ENCODE results near the gene TEX36.
"Not testable (repeated sequence)": the region's sequence is repeated elsewhere in the genome, so short reads cannot be mapped to it uniquely, and the experiment has no call there.

TEX36 gene

GRCh38 chr10:125683063-125683462 is at the start of gene TEX36:
Gene TEX36, minus strand, starts transcription at chr10:125683163. Its CDS starts 174 bp downstream, at chr10:125682989.
- DNase-seq, result no peak

GRCh38 chr10:125727436-125727835 is 44.5 kb upstream of the TEX36 start:
- in situ Hi-C loops (cut with HindIII; ENCODE audit: low pct_ligation_motif_present, low pct_unique_long_range_greater_than_20kb, low sequenced_read_pairs), result no loop called here
- no peak for DNase-seq

More at GRCh38 chr10:125683063-125683462, at the start of gene TEX36:
- in situ Hi-C loops (cut with HindIII; ENCODE audit: low pct_ligation_motif_present, low pct_unique_long_range_greater_than_20kb, low sequenced_read_pairs), result no loop called here

- DNase-seq, result no peak
- in situ Hi-C loops (cut with HindIII; ENCODE audit: low pct_ligation_motif_present, low pct_unique_long_range_greater_than_20kb, low sequenced_read_pairs), result no loop called here
Observed at GRCh38 chr10:125726914-125727313, 44.0 kb upstream of the TEX36 start.

- in situ Hi-C loops (cut with HindIII; ENCODE audit: low pct_ligation_motif_present, low pct_unique_long_range_greater_than_20kb, low sequenced_read_pairs), result no loop called here
- no peak for DNase-seq
Observed at GRCh38 chr10:125722811-125723210, 39.8 kb upstream of the TEX36 start.

- no peak for DNase-seq
Observed at GRCh38 chr10:125721035-125721434, 38.1 kb upstream of the TEX36 start.

GRCh38 chr10:125720002-125720382 is 37.0 kb upstream of the TEX36 start:
- in situ Hi-C loops (cut with HindIII; ENCODE audit: low pct_ligation_motif_present, low pct_unique_long_range_greater_than_20kb, low sequenced_read_pairs), result no loop called here
- no peak for DNase-seq

More at GRCh38 chr10:125721035-125721434, 38.1 kb upstream of the TEX36 start:
- in situ Hi-C loops (cut with HindIII; ENCODE audit: low pct_ligation_motif_present, low pct_unique_long_range_greater_than_20kb, low sequenced_read_pairs), result no loop called here

- in situ Hi-C loops (cut with HindIII; ENCODE audit: low pct_ligation_motif_present, low pct_unique_long_range_greater_than_20kb, low sequenced_read_pairs), result no loop called here
- DNase-seq, result peak; percentile 99
Observed at GRCh38 chr10:125719173-125720001, 36.4 kb upstream of the TEX36 start, which contains the start of gene EDRF1. Gene EDRF1, plus strand, starts transcription at chr10:125719709. Its CDS starts 99 bp downstream, at chr10:125719808.

GRCh38 chr10:125714728-125715127 is 31.8 kb upstream of the TEX36 start:
- DNase-seq; in situ Hi-C loops (cut with HindIII; ENCODE audit: low pct_ligation_motif_present, low pct_unique_long_range_greater_than_20kb, low sequenced_read_pairs): not testable (repeated sequence)

- in situ Hi-C loops (cut with HindIII; ENCODE audit: low pct_ligation_motif_present, low pct_unique_long_range_greater_than_20kb, low sequenced_read_pairs), result no loop called here
Observed at GRCh38 chr10:125711110-125711750, 28.3 kb upstream of the TEX36 start.

GRCh38 chr10:125709553-125710474 is 26.9 kb upstream of the TEX36 start:
- DNase-seq, result no peak
- in situ Hi-C loops (cut with HindIII; ENCODE audit: low pct_ligation_motif_present, low pct_unique_long_range_greater_than_20kb, low sequenced_read_pairs), result no loop called here

More at GRCh38 chr10:125711110-125711750, 28.3 kb upstream of the TEX36 start:
- DNase-seq, result no peak

- DNase-seq, result no peak
- in situ Hi-C loops (cut with HindIII; ENCODE audit: low pct_ligation_motif_present, low pct_unique_long_range_greater_than_20kb, low sequenced_read_pairs), result no loop called here
Observed at GRCh38 chr10:125708971-125709503, 26.1 kb upstream of the TEX36 start.

GRCh38 chr10:125707541-125708468 is 24.8 kb upstream of the TEX36 start:
- peak; percentile 77 for DNase-seq
- in situ Hi-C loops (cut with HindIII; ENCODE audit: low pct_ligation_motif_present, low pct_unique_long_range_greater_than_20kb, low sequenced_read_pairs), result no loop called here

- DNase-seq, result no peak
- in situ Hi-C loops (cut with HindIII; ENCODE audit: low pct_ligation_motif_present, low pct_unique_long_range_greater_than_20kb, low sequenced_read_pairs), result no loop called here
Observed at GRCh38 chr10:125700355-125700911, 17.5 kb upstream of the TEX36 start.

- no peak for DNase-seq
- in situ Hi-C loops (cut with HindIII; ENCODE audit: low pct_ligation_motif_present, low pct_unique_long_range_greater_than_20kb, low sequenced_read_pairs), result no loop called here
Observed at GRCh38 chr10:125699562-125700143, 16.7 kb upstream of the TEX36 start.

- in situ Hi-C loops (cut with HindIII; ENCODE audit: low pct_ligation_motif_present, low pct_unique_long_range_greater_than_20kb, low sequenced_read_pairs), result no loop called here
- DNase-seq, result no peak
Observed at GRCh38 chr10:125698481-125698998, 15.6 kb upstream of the TEX36 start.

GRCh38 chr10:125696884-125697283 is 13.9 kb upstream of the TEX36 start:
- DNase-seq; in situ Hi-C loops (cut with HindIII; ENCODE audit: low pct_ligation_motif_present, low pct_unique_long_range_greater_than_20kb, low sequenced_read_pairs): not testable (repeated sequence)

GRCh38 chr10:125694883-125695282 is 11.9 kb upstream of the TEX36 start:
- in situ Hi-C loops (cut with HindIII; ENCODE audit: low pct_ligation_motif_present, low pct_unique_long_range_greater_than_20kb, low sequenced_read_pairs), result no loop called here
- no peak for DNase-seq

All from ACHN (cell line).